GM12878 (cell line): Measurements from ENCODE around the gene TMEM135. TPM values are rescaled to one million over a fixed set of nuclear protein-coding genes. Genes with fewer than 3 reads are reported as not detected.

Experiments
- ATAC-seq: fragments of 200-7000 bp; cut with Tn5 transposase; 3 replicates; pipeline ENCODE4 v1.9.1; 2020; ENCODE audit warnings: mild to moderate bottlenecking, moderate library complexity
- BruUV-seq: library from RNA; stranded (reverse); fragments of 400-500 nt; replicated peaks from 2 replicates; lab custom pipeline; 2021; lab: Mats Ljungman, UMichigan
- CTCF ChIA-PET: fragments of 300-600 bp; sonication (Branson Sonifier 250); formaldehyde crosslinking; extraction: SDS; loops from one replicate; lab custom pipeline; 2021; ENCODE audit warnings: inconsistent platforms; lab: Yijun Ruan, JAX
- POLR2A ChIA-PET: fragments of 350-600 bp; formaldehyde crosslinking; extraction: SDS; loops from one replicate; lab custom pipeline; 2021; ENCODE audit warnings: inconsistent platforms; lab: Charles Lee
- RAD21 ChIA-PET: fragments of 300-600 bp; sonication (Branson Sonifier 250); formaldehyde crosslinking; loops from one replicate; lab custom pipeline; 2023; ENCODE audit warnings: antibody characterized with exemption; ENCODE audit not compliant: unreplicated experiment; lab: Charles Lee
- SMC1A ChIA-PET: fragments of 300-600 bp; sonication (Branson Sonifier 250); formaldehyde crosslinking; loops from one replicate; lab custom pipeline; 2023; ENCODE audit not compliant: unreplicated experiment, uncharacterized antibody; lab: Charles Lee
- DNase-seq: peaks from one replicate; pipeline ENCODE4 v3.0.0-alpha.2; 2011; ENCODE audit warnings: low read depth, low spot score
- FAIRE-seq: peaks from 3 replicates; lab custom pipeline; 2011; peaks lifted over from hg19 to GRCh38; lab: Jason Lieb, UNC
- H2AFZ ChIP-seq: 2 replicates; pipeline ENCODE4 v1.6.0; 2011; ENCODE audit warnings: low read depth, low read length, control low read depth; ENCODE audit not compliant: control insufficient read depth
- H3K27ac ChIP-seq: 2 replicates; pipeline ENCODE4 v1.5.1; 2011; ENCODE audit warnings: control low read depth; ENCODE audit not compliant: control insufficient read depth, insufficient read depth
- H3K27me3 ChIP-seq, 2 experiments: replicated peaks in 1 of 2; 2 replicates each; pipeline versions ENCODE4 v1.6.0 to v1.6.1; 2011; ENCODE audit warnings: low read length in 1 of 2; ENCODE audit not compliant: control insufficient read depth in 2 of 2, insufficient read depth in 2 of 2
- H3K36me3 ChIP-seq, 2 experiments: 2 replicates each; pipeline ENCODE4 v1.5.1; 2011; ENCODE audit warnings: low read length in 1 of 2; ENCODE audit not compliant: control insufficient read depth in 2 of 2, insufficient read depth in 2 of 2
- H3K4me1 ChIP-seq: 2 replicates; pipeline ENCODE4 v1.6.1; 2011; ENCODE audit warnings: mild to moderate bottlenecking, low read length, moderate library complexity, mixed read lengths; ENCODE audit not compliant: control insufficient read depth, insufficient read depth
- H3K4me2 ChIP-seq: 2 replicates; pipeline ENCODE4 v1.6.0; 2011; ENCODE audit warnings: control low read depth; ENCODE audit not compliant: control insufficient read depth, insufficient read depth
- H3K4me3 ChIP-seq: fragments of 200-600 bp; sonication (generic); 2 replicates; pipeline ENCODE4 v1.5.1; 2016
- H3K79me2 ChIP-seq: 2 replicates; pipeline ENCODE4 v1.6.0; 2011; ENCODE audit warnings: low read length; ENCODE audit not compliant: control insufficient read depth, insufficient read depth
- H3K9ac ChIP-seq: 2 replicates; pipeline ENCODE4 v1.8.0; 2011; ENCODE audit warnings: low read length, control low read depth, mixed read lengths; ENCODE audit not compliant: control insufficient read depth, insufficient read depth
- H3K9me3 ChIP-seq: replicated peaks from 3 replicates; pipeline ENCODE4 v1.5.1; 2011; ENCODE audit warnings: mild to moderate bottlenecking, low read length; ENCODE audit not compliant: control insufficient read depth, insufficient read depth
- H4K20me1 ChIP-seq: 2 replicates; pipeline ENCODE4 v1.6.0; 2011; ENCODE audit not compliant: control insufficient read depth, insufficient read depth
- CBX3 ChIP-seq: fragments of 200-600 bp; sonication (generic); IDR thresholded peaks from 2 replicates; pipeline ENCODE4 v1.6.1; 2016; ENCODE audit warnings: low read depth, borderline replicate concordance
- CEBPB ChIP-seq, 2 experiments: fragments of 150-350 bp in 1 of 2; IDR thresholded peaks; 2 replicates each; pipeline ENCODE4 v1.6.1; 2012 to 2014; ENCODE audit warnings: low read depth in 2 of 2, low read length in 2 of 2, borderline replicate concordance in 1 of 2, inconsistent platforms in 1 of 2
- CHD4 ChIP-seq: fragments of 200-600 bp; sonication (generic); IDR thresholded peaks from 2 replicates; pipeline ENCODE4 v1.6.1; 2016; ENCODE audit warnings: mild to moderate bottlenecking
- CREM ChIP-seq: IDR thresholded peaks from 2 replicates; pipeline ENCODE4 v1.6.1; 2014; ENCODE audit warnings: antibody characterized with exemption, low read depth
- EP300 ChIP-seq, 2 experiments: fragments of 150-350 bp in 1 of 2; IDR thresholded peaks; 2 replicates each; pipeline ENCODE4 v1.6.1; 2011 to 2012; ENCODE audit warnings: low read depth in 2 of 2, low read length in 2 of 2, borderline replicate concordance in 1 of 2, improper control_type of control experiment in 1 of 2, inconsistent platforms in 1 of 2; ENCODE audit not compliant: control insufficient read depth in 1 of 2
- ESRRA ChIP-seq: IDR thresholded peaks from 2 replicates; pipeline ENCODE4 v1.6.1; 2012; ENCODE audit warnings: mild to moderate bottlenecking, low read length, improper control_type of control experiment
- FOXK2 ChIP-seq: fragments of 450-650 bp; IDR thresholded peaks from 2 replicates; pipeline ENCODE4 v1.6.1; 2017; ENCODE audit warnings: mild to moderate bottlenecking, moderate library complexity
- POU2F2 ChIP-seq: IDR thresholded peaks from 3 replicates; pipeline ENCODE4 v1.6.1; 2011; ENCODE audit warnings: low read depth, mild to moderate bottlenecking, low read length, borderline replicate concordance
- RFX5 ChIP-seq: IDR thresholded peaks from 2 replicates; pipeline ENCODE4 v1.6.1; 2011; ENCODE audit warnings: low read depth, low read length, improper control_type of control experiment
- SIN3A ChIP-seq: IDR thresholded peaks from 2 replicates; pipeline ENCODE4 v1.6.1; 2012; ENCODE audit warnings: low read depth, low read length, improper control_type of control experiment
- TAF1 ChIP-seq: IDR thresholded peaks from 2 replicates; pipeline ENCODE4 v1.6.1; 2011; ENCODE audit warnings: mild to moderate bottlenecking, low read depth, low read length, borderline replicate concordance
- TARDBP ChIP-seq: IDR thresholded peaks from 2 replicates; pipeline ENCODE4 v1.6.1; 2016; ENCODE audit warnings: borderline replicate concordance
- ZNF217 ChIP-seq: fragments of 450-650 bp; IDR thresholded peaks from 2 replicates; pipeline ENCODE4 v1.6.1; 2017; ENCODE audit warnings: antibody characterized with exemption, mild to moderate bottlenecking
- ZNF622 ChIP-seq: fragments of 450-650 bp; IDR thresholded peaks from 2 replicates; pipeline ENCODE4 v1.6.1; 2017; ENCODE audit warnings: mild to moderate bottlenecking, inconsistent platforms
- WGBS: methylation state at CpG from one replicate; pipeline ENCODE4 v1.1.6; 2016; ENCODE audit warnings: low lambda C conversion rate; ENCODE audit not compliant: insufficient replicate concordance, insufficient coverage; ENCODE audit errors: missing lambda C conversion rate; 5-methylcytosine and 5-hydroxymethylcytosine counted together
- in situ Hi-C: fragments of 300-500 bp; cut with MboI; formaldehyde crosslinking; loops from 9 replicates; pipeline ENCODE4 v1.14.3; 2018; ENCODE audit warnings: mixed read lengths
- intact Hi-C: fragments of 100-400 bp; cut with micrococcal nuclease; formaldehyde crosslinking; loops from one replicate; pipeline ENCODE4 v1.14.2; 2022; ENCODE audit not compliant: unreplicated experiment
- polyA plus RNA-seq, 11 experiments: library from polyadenylated mRNA; depleted of rRNA in 4 of 11; unstranded in 6 of 11; stranded (reverse) in 5 of 11; fragments of >200 nt; fragmentation: Nextera tagmentation in 4 of 11; fragmentation: Illumina TruSeq in 1 of 11; extraction: Ambion mirVana in 4 of 11; extraction: Trizol in 1 of 11; gene quantifications; 1 replicate in 1 of 11; 2 replicates in 10 of 11; pipeline versions ENCODE4 v1.2.1 to v1.2.3, GENCODE V29; 2011 to 2016; ENCODE audit warnings: inconsistent platforms in 2 of 11, missing spikeins in 2 of 11, low read depth in 1 of 11
- total RNA-seq, 4 experiments: library from RNA; depleted of rRNA in 3 of 4; stranded (reverse); fragments of >200 nt in 3 of 4; fragmentation: Illumina TruSeq in 1 of 4; extraction: Trizol in 1 of 4; gene quantifications; 2 replicates each; pipeline versions ENCODE4 v1.2.1 to v1.2.3, GENCODE V29; 2013 to 2021
- TF ChIP-seq, protein P1 (sequence below): IDR thresholded peaks from 2 replicates; pipeline ENCODE4 v1.6.1; 2012; ENCODE audit warnings: mild to moderate bottlenecking, low read depth, low read length
- TF ChIP-seq, protein P2 (sequence below): IDR thresholded peaks from 2 replicates; pipeline ENCODE4 v1.6.1; 2011; ENCODE audit warnings: borderline replicate concordance, low read depth, mild to moderate bottlenecking, moderate library complexity, low read length; ENCODE audit not compliant: insufficient read depth, poor library complexity, severe bottlenecking
- TF ChIP-seq, protein P3 (sequence below): IDR thresholded peaks from 2 replicates; pipeline ENCODE4 v1.6.1; 2011; ENCODE audit warnings: mild to moderate bottlenecking, low read depth, low read length, moderate library complexity; ENCODE audit not compliant: insufficient replicate concordance

TMEM135 gene
- total and polyA plus RNA-seq, 10 of the 15 experiments (the other 5 are each of a cell fraction or from before 2014, with no cell fraction given): 7.2 to 117 (median 12.9) TPM

DNA sequence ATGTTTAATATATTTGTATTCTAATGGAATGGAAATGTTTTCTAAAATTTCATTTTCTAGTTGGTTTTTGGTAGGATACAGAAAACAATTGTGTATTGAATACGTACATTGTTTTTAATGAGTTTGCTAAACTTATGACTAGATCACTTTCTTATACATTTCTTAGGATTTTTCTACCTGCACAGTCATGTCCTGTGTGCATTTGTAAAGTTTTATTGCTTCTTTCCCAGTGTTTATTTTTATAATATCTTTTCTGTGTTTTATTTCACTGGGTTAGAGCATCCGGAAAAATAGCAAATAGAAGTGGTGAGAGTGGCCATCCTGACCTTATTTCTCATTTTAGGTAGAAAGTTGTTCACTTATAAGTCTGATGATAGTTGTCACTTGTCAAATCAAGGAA lies 103.6 kb downstream of the TMEM135 start:
- ATAC-seq (no peak), DNase-seq (no peak), FAIRE-seq (no peak)
- no peaks in the 10 kb centered on the region for H3K9me3 ChIP-seq
- H3K79me2 ChIP-seq: no peaks in the 10 kb centered on the region
- no peaks in the 10 kb centered on the region for H4K20me1 ChIP-seq
- H3K36me3 ChIP-seq: no peaks in the 10 kb centered on the region
- RAD21 ChIA-PET: no interaction called here
- H2AFZ ChIP-seq: no peak overlapping the region
- SMC1A ChIA-PET: no interaction called here
- 50% methylated on average over 2 of the region's 2 CpGs for WGBS
- no peak overlapping the region for H3K4me3 ChIP-seq
- CTCF ChIA-PET: no interaction called here
- no peak overlapping the region for H3K27ac ChIP-seq
- TF ChIP-seq ESRRA (no peak), ZNF217 (no peak), CHD4 (no peak), CEBPB (IDR thresholded peaks at IDR 0.05; ENCODE audit: borderline replicate concordance in 1 of 2, low read depth in 2 of 2, low read length in 2 of 2) (no peak), CREM (no peak), TARDBP (no peak), EP300 (IDR thresholded peaks at IDR 0.05; ENCODE audit: borderline replicate concordance in 1 of 2, control insufficient read depth in 1 of 2, low read depth in 2 of 2, low read length in 2 of 2) (no peak), CBX3 (no peak), POU2F2 (no peak), SIN3A (no peak), ZNF622 (no peak), RFX5 (no peak), TAF1 (no peak), FOXK2 (no peak)
- TF ChIP-seq, protein P1, sequence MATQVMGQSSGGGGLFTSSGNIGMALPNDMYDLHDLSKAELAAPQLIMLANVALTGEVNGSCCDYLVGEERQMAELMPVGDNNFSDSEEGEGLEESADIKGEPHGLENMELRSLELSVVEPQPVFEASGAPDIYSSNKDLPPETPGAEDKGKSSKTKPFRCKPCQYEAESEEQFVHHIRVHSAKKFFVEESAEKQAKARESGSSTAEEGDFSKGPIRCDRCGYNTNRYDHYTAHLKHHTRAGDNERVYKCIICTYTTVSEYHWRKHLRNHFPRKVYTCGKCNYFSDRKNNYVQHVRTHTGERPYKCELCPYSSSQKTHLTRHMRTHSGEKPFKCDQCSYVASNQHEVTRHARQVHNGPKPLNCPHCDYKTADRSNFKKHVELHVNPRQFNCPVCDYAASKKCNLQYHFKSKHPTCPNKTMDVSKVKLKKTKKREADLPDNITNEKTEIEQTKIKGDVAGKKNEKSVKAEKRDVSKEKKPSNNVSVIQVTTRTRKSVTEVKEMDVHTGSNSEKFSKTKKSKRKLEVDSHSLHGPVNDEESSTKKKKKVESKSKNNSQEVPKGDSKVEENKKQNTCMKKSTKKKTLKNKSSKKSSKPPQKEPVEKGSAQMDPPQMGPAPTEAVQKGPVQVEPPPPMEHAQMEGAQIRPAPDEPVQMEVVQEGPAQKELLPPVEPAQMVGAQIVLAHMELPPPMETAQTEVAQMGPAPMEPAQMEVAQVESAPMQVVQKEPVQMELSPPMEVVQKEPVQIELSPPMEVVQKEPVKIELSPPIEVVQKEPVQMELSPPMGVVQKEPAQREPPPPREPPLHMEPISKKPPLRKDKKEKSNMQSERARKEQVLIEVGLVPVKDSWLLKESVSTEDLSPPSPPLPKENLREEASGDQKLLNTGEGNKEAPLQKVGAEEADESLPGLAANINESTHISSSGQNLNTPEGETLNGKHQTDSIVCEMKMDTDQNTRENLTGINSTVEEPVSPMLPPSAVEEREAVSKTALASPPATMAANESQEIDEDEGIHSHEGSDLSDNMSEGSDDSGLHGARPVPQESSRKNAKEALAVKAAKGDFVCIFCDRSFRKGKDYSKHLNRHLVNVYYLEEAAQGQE: no peak
- TF ChIP-seq, protein P2, sequence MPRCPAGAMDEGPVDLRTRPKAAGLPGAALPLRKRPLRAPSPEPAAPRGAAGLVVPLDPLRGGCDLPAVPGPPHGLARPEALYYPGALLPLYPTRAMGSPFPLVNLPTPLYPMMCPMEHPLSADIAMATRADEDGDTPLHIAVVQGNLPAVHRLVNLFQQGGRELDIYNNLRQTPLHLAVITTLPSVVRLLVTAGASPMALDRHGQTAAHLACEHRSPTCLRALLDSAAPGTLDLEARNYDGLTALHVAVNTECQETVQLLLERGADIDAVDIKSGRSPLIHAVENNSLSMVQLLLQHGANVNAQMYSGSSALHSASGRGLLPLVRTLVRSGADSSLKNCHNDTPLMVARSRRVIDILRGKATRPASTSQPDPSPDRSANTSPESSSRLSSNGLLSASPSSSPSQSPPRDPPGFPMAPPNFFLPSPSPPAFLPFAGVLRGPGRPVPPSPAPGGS: no peak
- TF ChIP-seq, protein P3, sequence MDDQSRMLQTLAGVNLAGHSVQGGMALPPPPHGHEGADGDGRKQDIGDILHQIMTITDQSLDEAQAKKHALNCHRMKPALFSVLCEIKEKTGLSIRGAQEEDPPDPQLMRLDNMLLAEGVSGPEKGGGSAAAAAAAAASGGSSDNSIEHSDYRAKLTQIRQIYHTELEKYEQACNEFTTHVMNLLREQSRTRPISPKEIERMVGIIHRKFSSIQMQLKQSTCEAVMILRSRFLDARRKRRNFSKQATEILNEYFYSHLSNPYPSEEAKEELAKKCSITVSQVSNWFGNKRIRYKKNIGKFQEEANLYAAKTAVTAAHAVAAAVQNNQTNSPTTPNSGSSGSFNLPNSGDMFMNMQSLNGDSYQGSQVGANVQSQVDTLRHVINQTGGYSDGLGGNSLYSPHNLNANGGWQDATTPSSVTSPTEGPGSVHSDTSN: no peak
- H3K4me2 ChIP-seq: no peak overlapping the region
- no peaks in the 10 kb centered on the region for H3K27me3 ChIP-seq
- in situ Hi-C loops (no loop called here), intact Hi-C loops (no loop called here)
- H3K4me1 ChIP-seq: no peaks in the 10 kb centered on the region
- POLR2A ChIA-PET: no interaction called here
- no TSS peak for BruUV-seq
- H3K9ac ChIP-seq: no peak overlapping the region
